MCF 10A (cell line): ENCODE data around the gene LHFPL2. TPM values are rescaled to one million over a fixed set of nuclear protein-coding genes. Genes with fewer than 3 reads are reported as not detected.

Source experiments
- BruUV-seq: library from RNA; stranded (reverse); fragments of 400-500 nt; replicated peaks from 2 replicates; lab custom pipeline; 2021; lab: Mats Ljungman, UMichigan
- CTCF ChIA-PET: fragments of 300-600 bp; sonication (Branson Sonifier 250); formaldehyde crosslinking; extraction: SDS; loops from one replicate; lab custom pipeline; 2021; ENCODE audit warnings: antibody characterized with exemption, inconsistent platforms; lab: Yijun Ruan, JAX
- POLR2A ChIA-PET: fragments of 300-600, 350-650 bp; sonication (Branson Sonifier 250); formaldehyde crosslinking; extraction: SDS; loops from one replicate; lab custom pipeline; 2020; ENCODE audit warnings: antibody characterized with exemption, inconsistent platforms; lab: Yijun Ruan, JAX
- DNase-seq: peaks from one replicate; pipeline ENCODE4 v3.0.0-alpha.2; 2018; ENCODE audit not compliant: unreplicated experiment
- H3K27ac Mint-ChIP-seq: one replicate; pipeline ENCODE4 v1.8.0; 2022; ENCODE audit warnings: mild to moderate bottlenecking, low read depth, mixed read lengths; ENCODE audit not compliant: unreplicated experiment
- H3K27me3 Mint-ChIP-seq: one replicate; pipeline ENCODE4 v1.8.0; 2022; ENCODE audit warnings: mixed read lengths; ENCODE audit not compliant: insufficient read depth, unreplicated experiment
- H3K36me3 Mint-ChIP-seq: one replicate; pipeline ENCODE4 v1.8.0; 2022; ENCODE audit warnings: mild to moderate bottlenecking, moderate library complexity, mixed read lengths; ENCODE audit not compliant: insufficient read depth, unreplicated experiment
- H3K4me1 Mint-ChIP-seq: one replicate; pipeline ENCODE4 v1.8.0; 2022; ENCODE audit warnings: mixed read lengths; ENCODE audit not compliant: insufficient read depth, unreplicated experiment
- H3K4me3 Mint-ChIP-seq: one replicate; pipeline ENCODE4 v1.8.0; 2022; ENCODE audit warnings: mild to moderate bottlenecking, moderate library complexity, mixed read lengths; ENCODE audit not compliant: unreplicated experiment
- H3K9me3 Mint-ChIP-seq: one replicate; pipeline ENCODE4 v1.8.0; 2022; ENCODE audit warnings: mixed read lengths; ENCODE audit not compliant: unreplicated experiment
- intact Hi-C: fragments of 100-400 bp; cut with micrococcal nuclease; formaldehyde crosslinking; loops from 2 replicates; pipeline ENCODE4 v1.14.1; 2022
- total RNA-seq: library from RNA; stranded (reverse); gene quantifications from 2 replicates; pipeline ENCODE4 v1.2.3, GENCODE V29; 2022
- TF ChIP-seq, protein P1 (sequence below): fragments of 200-600 bp; IDR thresholded peaks from one replicate; pipeline ENCODE4 v1.8.0; 2022; ENCODE audit warnings: antibody characterized with exemption, mild to moderate bottlenecking; ENCODE audit not compliant: unreplicated experiment

The LHFPL2 gene
- total RNA-seq, 1 experiment from 2014 or later, result 45.9 TPM

GRCh38 chr5:78651468-78651867, 2.9 kb upstream of the LHFPL2 start:
- CTCF ChIA-PET, result interaction anchor here (0.7 to 1.1 kb wide), 2 partner anchors 10 to 14 kb away, joined by 3 to 5 read pairs; no protein-coding TSS in a partner anchor
- peaks cover 11% of the 10 kb centered on the region for H3K36me3 Mint-ChIP-seq
- DNase-seq, result no peak
- H3K27me3 Mint-ChIP-seq, result no peaks in the 10 kb centered on the region
- no peak overlapping the region for H3K27ac Mint-ChIP-seq
- H3K4me1 Mint-ChIP-seq, result peaks cover 26% of the 10 kb centered on the region
- H3K9me3 Mint-ChIP-seq, result no peaks in the 10 kb centered on the region
- H3K4me3 Mint-ChIP-seq, result no peak overlapping the region
- intact Hi-C loops, result no loop called here
- POLR2A ChIA-PET, result no interaction called here
- no TSS peak for BruUV-seq
- TF ChIP-seq, protein P1, sequence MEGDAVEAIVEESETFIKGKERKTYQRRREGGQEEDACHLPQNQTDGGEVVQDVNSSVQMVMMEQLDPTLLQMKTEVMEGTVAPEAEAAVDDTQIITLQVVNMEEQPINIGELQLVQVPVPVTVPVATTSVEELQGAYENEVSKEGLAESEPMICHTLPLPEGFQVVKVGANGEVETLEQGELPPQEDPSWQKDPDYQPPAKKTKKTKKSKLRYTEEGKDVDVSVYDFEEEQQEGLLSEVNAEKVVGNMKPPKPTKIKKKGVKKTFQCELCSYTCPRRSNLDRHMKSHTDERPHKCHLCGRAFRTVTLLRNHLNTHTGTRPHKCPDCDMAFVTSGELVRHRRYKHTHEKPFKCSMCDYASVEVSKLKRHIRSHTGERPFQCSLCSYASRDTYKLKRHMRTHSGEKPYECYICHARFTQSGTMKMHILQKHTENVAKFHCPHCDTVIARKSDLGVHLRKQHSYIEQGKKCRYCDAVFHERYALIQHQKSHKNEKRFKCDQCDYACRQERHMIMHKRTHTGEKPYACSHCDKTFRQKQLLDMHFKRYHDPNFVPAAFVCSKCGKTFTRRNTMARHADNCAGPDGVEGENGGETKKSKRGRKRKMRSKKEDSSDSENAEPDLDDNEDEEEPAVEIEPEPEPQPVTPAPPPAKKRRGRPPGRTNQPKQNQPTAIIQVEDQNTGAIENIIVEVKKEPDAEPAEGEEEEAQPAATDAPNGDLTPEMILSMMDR, result no peak

DNA sequence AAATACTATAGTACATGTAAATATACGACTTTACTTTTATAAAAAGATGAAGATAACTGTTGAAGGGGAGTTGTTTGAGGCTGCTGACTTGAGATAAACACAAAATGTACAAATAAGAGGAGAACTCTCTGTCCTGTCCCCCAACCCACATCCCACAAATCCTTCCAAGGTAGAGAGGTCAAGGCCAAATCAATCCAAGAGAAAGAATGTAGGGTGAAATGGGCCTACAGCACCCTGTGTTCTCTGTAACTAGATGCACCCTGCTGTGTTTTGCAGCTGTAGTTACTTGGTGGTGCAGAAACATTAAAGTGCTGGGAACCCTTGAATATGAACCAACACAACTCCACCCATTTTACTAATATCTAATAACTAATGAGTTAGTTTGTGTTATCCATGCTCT, 2.0 kb upstream of the LHFPL2 start:
- no peak overlapping the region for H3K27ac Mint-ChIP-seq
- TF ChIP-seq, protein P1, result no peak
- peak overlapping the region; percentile 90 for H3K4me3 Mint-ChIP-seq
- intact Hi-C loops, result no loop called here
- no TSS peak for BruUV-seq
- H3K36me3 Mint-ChIP-seq, result peaks cover 11% of the 10 kb centered on the region
- peaks cover 30% of the 10 kb centered on the region for H3K4me1 Mint-ChIP-seq
- ChIA-PET CTCF (interaction anchor here (1.1 kb wide), 1 partner anchor 13 kb away, joined by 3 read pairs; no protein-coding TSS in a partner anchor), POLR2A (interaction anchor here (0.6 to 6.2 kb wide), 2 partner anchors 12 to 354 kb away, joined by 3 to 40 read pairs; no protein-coding TSS in a partner anchor)
- H3K27me3 Mint-ChIP-seq, result no peaks in the 10 kb centered on the region
- no peak for DNase-seq
- no peaks in the 10 kb centered on the region for H3K9me3 Mint-ChIP-seq

DNA sequence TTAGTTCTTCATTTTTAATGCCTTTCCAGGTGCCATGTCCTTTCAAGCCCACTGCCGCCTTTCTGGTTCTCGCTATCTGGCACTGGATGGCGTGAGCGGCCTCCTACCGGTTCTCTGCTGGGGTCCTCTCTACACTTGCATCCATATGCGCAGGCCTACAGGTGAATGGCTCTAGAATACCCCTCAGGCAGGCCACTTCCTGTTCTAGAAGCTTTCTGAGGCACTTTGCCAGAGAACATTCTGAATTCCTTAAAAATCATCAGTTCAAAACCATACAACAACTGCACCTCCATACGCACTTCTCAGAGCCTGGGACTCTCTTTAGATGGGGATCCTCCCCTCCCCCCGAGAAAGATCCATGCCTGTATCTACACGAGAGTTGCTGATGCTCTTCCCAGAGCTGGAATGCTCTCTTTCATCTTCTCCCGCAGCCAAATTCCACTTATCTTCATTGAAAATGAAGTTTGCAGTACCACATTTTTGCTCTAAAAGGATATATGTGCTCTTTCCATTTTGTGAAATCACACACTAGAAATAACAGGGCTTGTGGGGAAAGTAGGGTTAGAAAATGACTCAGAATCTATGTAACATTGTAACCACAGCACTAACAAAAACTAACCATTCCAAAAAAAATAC, 1.4 kb upstream of the LHFPL2 start:
- intact Hi-C loops, result loop anchor here (2.0 to 10.0 kb wide), 6 partner anchors 27 to 315 kb away; no protein-coding TSS in a partner anchor
- POLR2A ChIA-PET, result interaction anchor here (0.6 to 6.2 kb wide), 5 partner anchors 9 to 354 kb away, joined by 3 to 67 read pairs (median 4); no protein-coding TSS in a partner anchor
- no peaks in the 10 kb centered on the region for H3K9me3 Mint-ChIP-seq
- BruUV-seq, result no TSS peak
- no peak for DNase-seq
- no peaks in the 10 kb centered on the region for H3K27me3 Mint-ChIP-seq
- peaks cover 11% of the 10 kb centered on the region for H3K36me3 Mint-ChIP-seq
- CTCF ChIA-PET, result no interaction called here
- TF ChIP-seq, protein P1, result no peak
- H3K4me1 Mint-ChIP-seq, result peaks cover 30% of the 10 kb centered on the region
- peak overlapping the region; percentile 90 for H3K4me3 Mint-ChIP-seq
- no peak overlapping the region for H3K27ac Mint-ChIP-seq

GRCh38 chr5:78649211-78649695, 681 bp upstream of the LHFPL2 start:
- peak; percentile 14 for DNase-seq
- intact Hi-C loops, result loop anchor here (2.0 to 10.0 kb wide), 6 partner anchors 28 to 316 kb away; no protein-coding TSS in a partner anchor
- POLR2A ChIA-PET, result interaction anchor here (0.6 to 6.2 kb wide), 8 partner anchors 9 to 343 kb away, joined by 3 to 67 read pairs (median 4); no protein-coding TSS in a partner anchor
- Mint-ChIP-seq H3K9me3 (no peaks in the 10 kb centered on the region), H3K27me3 (no peaks in the 10 kb centered on the region), H3K4me1 (peaks cover 38% of the 10 kb centered on the region), H3K36me3 (peaks cover 17% of the 10 kb centered on the region), H3K27ac (no peak overlapping the region), H3K4me3 (peak overlapping the region; percentile 90)
- TSS peak; percentile 69 for BruUV-seq
- CTCF ChIA-PET, result interaction anchor here (1.1 kb wide), 1 partner anchor 316 kb away, joined by 3 read pairs; no protein-coding TSS in a partner anchor
- TF ChIP-seq, protein P1, result no peak
